ENCODE results near the gene ATP1A2. TPM values are rescaled to one million over a fixed set of nuclear protein-coding genes. Genes with fewer than 3 reads are reported as not detected.
A peak's percentile ranks its signal among the peaks of the same experiment; 100 is the strongest.
"Not testable (repeated sequence)": the region's sequence is repeated elsewhere in the genome, so short reads cannot be mapped to it uniquely, and the experiment has no call there.

ATP1A2 gene
- total and polyA plus RNA-seq, 12 donors: 0.47 to 4.5 (median 1.5) TPM

GRCh38 chr1:160108888-160109662, 6.5 kb upstream of the ATP1A2 start:
- DNase-seq: peak in 6 of 7 donors; percentile 46 to 66 (median 58)
- H3K27ac ChIP-seq: no peak overlapping the region
- WGBS, 4 donors: 31 to 49% (median 44%) methylated on average over 5 to 6 of the region's 6 CpGs

GRCh38 chr1:160109686-160110085, 5.9 kb upstream of the ATP1A2 start:
- DNase-seq: no peak
- Histone ChIP-seq H3K4me3 (no peak overlapping the region), H3K9me3 (replicated peaks in 1 of 3) (no peaks in the 10 kb centered on the region), H3K4me1 (replicated peaks in 1 of 2) (no peaks in the 10 kb centered on the region), H3K27ac (no peak overlapping the region), H3K27me3 (no peaks in the 10 kb centered on the region), H3K36me3 (replicated peaks in 1 of 2) (no peaks in the 10 kb centered on the region)
- no peak for TF ChIP-seq POLR2A (IDR thresholded peaks at IDR 0.05)
- no peak for TF ChIP-seq CTCF (IDR thresholded peaks at IDR 0.05)
- 50 to 59% (median 56%) methylated on average over 4 of the region's 4 CpGs for WGBS, 4 donors
- intact Hi-C loops (cut with DNase I): loop anchor here in 1 of 2 donors (10.0 kb wide), 1 partner anchor 145 kb away; no protein-coding TSS in a partner anchor

More at GRCh38 chr1:160108888-160109662, 6.5 kb upstream of the ATP1A2 start:
- TF ChIP-seq POLR2A (IDR thresholded peaks at IDR 0.05) (no peak), CTCF (IDR thresholded peaks at IDR 0.05) (peak; percentile 27 to 54 (median 46))
- Histone ChIP-seq H3K36me3 (replicated peaks in 1 of 2) (no peaks in the 10 kb centered on the region), H3K4me1 (replicated peaks in 1 of 2) (no peaks in the 10 kb centered on the region), H3K4me3 (no peak overlapping the region), H3K27me3 (no peaks in the 10 kb centered on the region), H3K9me3 (replicated peaks in 1 of 3) (no peaks in the 10 kb centered on the region)
- intact Hi-C loops (cut with DNase I): loop anchor here in 1 of 2 donors (10.0 kb wide), 1 partner anchor 146 kb away; no protein-coding TSS in a partner anchor

DNA sequence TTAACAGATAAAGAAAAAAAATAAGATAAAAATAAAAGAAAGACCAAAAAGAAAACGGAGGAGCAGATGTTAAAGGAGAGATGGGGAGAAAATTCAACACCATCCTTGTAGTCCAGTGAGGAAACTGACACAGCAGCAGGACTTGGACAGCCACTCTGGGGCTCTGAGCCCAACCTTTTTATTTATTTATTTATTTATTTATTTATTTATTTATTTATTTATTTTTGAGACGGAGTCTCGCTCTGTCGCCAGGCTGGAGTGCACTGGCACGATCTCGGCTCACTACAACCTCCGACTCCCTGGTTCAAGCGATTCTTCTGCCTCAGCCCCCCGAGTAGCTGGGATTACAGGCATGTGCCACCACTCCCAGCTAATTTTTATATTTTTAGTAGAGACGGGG, 4.1 kb upstream of the ATP1A2 start:
- H3K27me3 ChIP-seq; DNase-seq; H3K4me1 ChIP-seq (replicated peaks in 1 of 2); intact Hi-C loops (cut with DNase I); H3K36me3 ChIP-seq (replicated peaks in 1 of 2); H3K27ac ChIP-seq; H3K4me3 ChIP-seq; H3K9me3 ChIP-seq (replicated peaks in 1 of 3): not testable (repeated sequence)
- WGBS, 4 donors: 87 to 90% (median 89%) methylated on average over 9 to 10 of the region's 10 CpGs

- TF ChIP-seq CTCF (IDR thresholded peaks at IDR 0.05) (no peak), POLR2A (IDR thresholded peaks at IDR 0.05) (no peak)
- no peak overlapping the region for H3K27ac ChIP-seq
- no peaks in the 10 kb centered on the region for H3K36me3 ChIP-seq (replicated peaks in 1 of 2)
- 75 to 82% (median 79%) methylated on average over 2 to 12 of the region's 12 CpGs for WGBS, 4 donors
- H3K27me3 ChIP-seq: no peaks in the 10 kb centered on the region
- no peak overlapping the region for H3K4me3 ChIP-seq
- no peaks in the 10 kb centered on the region for H3K9me3 ChIP-seq (replicated peaks in 1 of 3)
- H3K4me1 ChIP-seq (replicated peaks in 1 of 2): no peaks in the 10 kb centered on the region
- no peak for DNase-seq
- intact Hi-C loops (cut with DNase I): no loop called here
Observed at GRCh38 chr1:160112357-160112756, 3.2 kb upstream of the ATP1A2 start.

DNA sequence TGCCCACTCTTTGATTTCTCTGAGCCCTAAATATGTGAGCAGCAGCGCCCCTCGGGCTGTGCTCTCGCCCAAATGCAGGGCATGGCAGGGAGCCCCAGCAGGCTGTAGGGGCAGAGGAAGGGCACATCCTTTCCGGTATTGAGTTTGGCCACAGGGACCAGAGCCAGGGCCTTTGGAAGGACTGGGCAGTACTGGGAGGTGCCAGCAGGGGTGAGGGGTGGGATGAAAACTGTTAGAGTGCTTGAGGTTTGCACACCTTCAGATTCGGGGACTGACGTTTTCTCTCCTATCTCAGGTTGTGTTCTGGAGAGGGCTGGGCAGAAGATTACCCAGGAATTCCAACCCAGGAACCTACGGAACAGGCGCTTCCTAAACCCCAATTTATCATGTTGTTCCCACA, 2.2 kb upstream of the ATP1A2 start:
- H3K27ac ChIP-seq: no peak overlapping the region
- no peaks in the 10 kb centered on the region for H3K27me3 ChIP-seq
- intact Hi-C loops (cut with DNase I): no loop called here
- H3K4me1 ChIP-seq (replicated peaks in 1 of 2): no peaks in the 10 kb centered on the region
- no peaks in the 10 kb centered on the region for H3K36me3 ChIP-seq (replicated peaks in 1 of 2)
- no peak for DNase-seq
- WGBS, 4 donors: 82 to 90% (median 86%) methylated on average over 7 to 8 of the region's 8 CpGs
- H3K4me3 ChIP-seq: no peak overlapping the region
- H3K9me3 ChIP-seq (replicated peaks in 1 of 3): no peaks in the 10 kb centered on the region
- TF ChIP-seq CTCF (IDR thresholded peaks at IDR 0.05) (no peak), POLR2A (IDR thresholded peaks at IDR 0.05) (no peak)
